HEK293T (cell line): ENCODE results near the gene MYRF.

ENCODE experiments used
- CTCF ChIA-PET: fragments of 350-600 bp; formaldehyde crosslinking; extraction: SDS; loops from one replicate; lab custom pipeline; 2021; ENCODE audit warnings: antibody characterized with exemption, inconsistent platforms; lab: Yijun Ruan, JAX
- POLR2A ChIA-PET: fragments of 350-600 bp; formaldehyde crosslinking; extraction: SDS; loops from one replicate; lab custom pipeline; 2020; ENCODE audit warnings: antibody characterized with exemption, inconsistent platforms; lab: Yijun Ruan, JAX
- DNase-seq: peaks from one replicate; pipeline ENCODE4 v3.0.0; 2012; ENCODE audit warnings: mixed read lengths; ENCODE audit errors: extremely low spot score
- ARNT ChIP-seq: fragments of 450-650 bp; IDR thresholded peaks from 2 replicates; pipeline ENCODE4 v1.6.1; 2017; ENCODE audit warnings: mild to moderate bottlenecking
- BHLHE40 ChIP-seq: fragments of 450-650 bp; IDR thresholded peaks from 2 replicates; pipeline ENCODE4 v1.6.1; 2016; ENCODE audit warnings: mild to moderate bottlenecking, moderate library complexity, borderline replicate concordance
- CTBP1 ChIP-seq: fragments of 450-650 bp; IDR thresholded peaks from 2 replicates; pipeline ENCODE4 v1.6.1; 2016; ENCODE audit warnings: borderline replicate concordance
- ELF4 ChIP-seq: fragments of 450-650 bp; IDR thresholded peaks from 2 replicates; pipeline ENCODE4 v1.6.1; 2017; ENCODE audit warnings: antibody characterized with exemption
- FOXA1 ChIP-seq: fragments of 450-650 bp; IDR thresholded peaks from 2 replicates; pipeline ENCODE4 v1.6.1; 2016; ENCODE audit warnings: mild to moderate bottlenecking
- FOXK2 ChIP-seq: fragments of 450-650 bp; IDR thresholded peaks from 2 replicates; pipeline ENCODE4 v1.6.1; 2016; ENCODE audit warnings: mild to moderate bottlenecking
- FOXM1 ChIP-seq: fragments of 450-650 bp; IDR thresholded peaks from 2 replicates; pipeline ENCODE4 v1.6.1; 2017; ENCODE audit warnings: mild to moderate bottlenecking, borderline replicate concordance
- HDGF ChIP-seq: fragments of 450-650 bp; IDR thresholded peaks from 2 replicates; pipeline ENCODE4 v1.6.1; 2017; ENCODE audit warnings: antibody characterized with exemption, borderline replicate concordance
- L3MBTL2 ChIP-seq: fragments of 450-650 bp; conservative IDR thresholded peaks from 2 replicates; pipeline ENCODE4 v1.6.1; 2016; ENCODE audit warnings: mild to moderate bottlenecking
- LEF1 ChIP-seq: fragments of 450-650 bp; IDR thresholded peaks from 2 replicates; pipeline ENCODE4 v1.6.1; 2017; ENCODE audit warnings: mild to moderate bottlenecking, borderline replicate concordance
- NFRKB ChIP-seq: fragments of 450-650 bp; IDR thresholded peaks from 2 replicates; pipeline ENCODE4 v1.6.1; 2016; ENCODE audit warnings: mild to moderate bottlenecking, moderate library complexity
- SP1 ChIP-seq: fragments of 450-650 bp; IDR thresholded peaks from 2 replicates; pipeline ENCODE4 v1.6.1; 2017
- SUZ12 ChIP-seq: fragments of 450-650 bp; IDR thresholded peaks from 2 replicates; pipeline ENCODE4 v1.6.1; 2016; ENCODE audit warnings: mild to moderate bottlenecking
- TARDBP ChIP-seq: fragments of 450-650 bp; IDR thresholded peaks from 2 replicates; pipeline ENCODE4 v1.6.1; 2016
- ZNF384 ChIP-seq: fragments of 450-650 bp; IDR thresholded peaks from 2 replicates; pipeline ENCODE4 v1.6.1; 2016
- TF ChIP-seq, protein P1 (sequence below): fragments of 450-650 bp; IDR thresholded peaks from 2 replicates; pipeline ENCODE4 v1.6.1; 2016

The MYRF gene

DNA sequence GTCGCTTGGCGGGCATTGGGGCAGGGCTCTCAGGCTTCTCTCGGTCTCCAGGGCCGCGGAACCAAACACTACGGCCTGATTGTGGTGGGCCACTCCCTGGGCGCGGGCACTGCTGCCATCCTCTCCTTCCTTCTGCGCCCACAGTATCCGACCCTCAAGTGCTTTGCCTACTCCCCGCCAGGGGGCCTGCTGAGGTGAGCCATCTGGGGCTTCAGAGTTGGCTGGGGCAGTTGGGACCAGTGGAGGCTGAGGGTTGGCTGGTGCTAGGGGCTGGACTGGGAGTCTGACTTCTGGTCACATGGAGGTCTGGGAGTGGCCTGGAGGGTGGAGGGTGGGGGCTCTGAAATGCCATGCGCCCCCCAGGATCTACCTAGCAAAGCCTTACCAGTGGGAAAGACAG lies 15.3 kb upstream of the MYRF start:
- ChIA-PET CTCF (interaction anchor here (1.6 kb wide), 1 partner anchor 10 kb away, joined by 4 read pairs; no protein-coding TSS in a partner anchor), POLR2A (no interaction called here)
- no peak for TF ChIP-seq BHLHE40
- TF ChIP-seq FOXM1, result no peak
- TF ChIP-seq, protein P1, sequence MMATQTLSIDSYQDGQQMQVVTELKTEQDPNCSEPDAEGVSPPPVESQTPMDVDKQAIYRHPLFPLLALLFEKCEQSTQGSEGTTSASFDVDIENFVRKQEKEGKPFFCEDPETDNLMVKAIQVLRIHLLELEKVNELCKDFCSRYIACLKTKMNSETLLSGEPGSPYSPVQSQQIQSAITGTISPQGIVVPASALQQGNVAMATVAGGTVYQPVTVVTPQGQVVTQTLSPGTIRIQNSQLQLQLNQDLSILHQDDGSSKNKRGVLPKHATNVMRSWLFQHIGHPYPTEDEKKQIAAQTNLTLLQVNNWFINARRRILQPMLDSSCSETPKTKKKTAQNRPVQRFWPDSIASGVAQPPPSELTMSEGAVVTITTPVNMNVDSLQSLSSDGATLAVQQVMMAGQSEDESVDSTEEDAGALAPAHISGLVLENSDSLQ, result no peak
- TF ChIP-seq ARNT, result no peak
- TF ChIP-seq NFRKB, result no peak
- no peak for DNase-seq

- CTCF ChIA-PET, result interaction anchor here (1.6 kb wide), 1 partner anchor 10 kb away, joined by 4 read pairs; no protein-coding TSS in a partner anchor
- DNase-seq, result no peak
- POLR2A ChIA-PET, result no interaction called here
- TF ChIP-seq FOXM1, result no peak
- no peak for TF ChIP-seq L3MBTL2
- TF ChIP-seq, protein P1, result no peak
- TF ChIP-seq NFRKB, result no peak
- TF ChIP-seq TARDBP, result no peak
- TF ChIP-seq CTBP1, result no peak
- no peak for TF ChIP-seq HDGF
- TF ChIP-seq SUZ12, result no peak
- TF ChIP-seq FOXA1, result no peak
- TF ChIP-seq ZNF384, result no peak
- TF ChIP-seq ELF4, result no peak
- TF ChIP-seq ARNT, result no peak
- TF ChIP-seq SP1, result no peak
- no peak for TF ChIP-seq FOXK2
- TF ChIP-seq LEF1, result no peak
- TF ChIP-seq BHLHE40, result no peak
Observed at GRCh38 chr11:61737636-61738386, 14.6 kb upstream of the MYRF start.

GRCh38 chr11:61738776-61739175 lies 13.7 kb upstream of the MYRF start:
- ChIA-PET CTCF (no interaction called here), POLR2A (no interaction called here)
- no peak for TF ChIP-seq ARNT
- no peak for TF ChIP-seq SP1
- no peak for TF ChIP-seq LEF1
- no peak for TF ChIP-seq TARDBP
- TF ChIP-seq, protein P1, result no peak
- no peak for TF ChIP-seq ZNF384
- TF ChIP-seq FOXM1, result no peak
- no peak for TF ChIP-seq NFRKB
- TF ChIP-seq SUZ12, result no peak
- TF ChIP-seq FOXK2, result no peak
- no peak for TF ChIP-seq L3MBTL2
- TF ChIP-seq ELF4, result no peak
- TF ChIP-seq BHLHE40, result no peak
- TF ChIP-seq CTBP1, result no peak
- no peak for TF ChIP-seq FOXA1
- TF ChIP-seq HDGF, result no peak
- DNase-seq, result no peak

GRCh38 chr11:61739413-61739812 lies 13.0 kb upstream of the MYRF start:
- ChIA-PET POLR2A (no interaction called here), CTCF (no interaction called here)
- no peak for DNase-seq
- no peak for TF ChIP-seq SUZ12
- no peak for TF ChIP-seq NFRKB

- TF ChIP-seq NFRKB (no peak), L3MBTL2 (no peak), ELF4 (no peak), FOXA1 (no peak), FOXK2 (no peak), FOXM1 (no peak), ZNF384 (no peak), SUZ12 (no peak), HDGF (no peak), LEF1 (no peak), ARNT (no peak)
- DNase-seq, result no peak
- POLR2A ChIA-PET, result interaction anchor here (1.0 kb wide), 1 partner anchor 21 kb away, joined by 4 read pairs; no protein-coding TSS in a partner anchor
- CTCF ChIA-PET, result no interaction called here
Observed at GRCh38 chr11:61739966-61740365, 12.5 kb upstream of the MYRF start.

GRCh38 chr11:61742391-61742790 lies 10.0 kb upstream of the MYRF start:
- no peak for DNase-seq
- TF ChIP-seq BHLHE40 (no peak), SUZ12 (no peak), HDGF (no peak), LEF1 (no peak), FOXM1 (no peak), FOXA1 (no peak), FOXK2 (no peak), NFRKB (no peak), ARNT (no peak), SP1 (no peak)
- TF ChIP-seq, protein P1, result no peak
- ChIA-PET POLR2A (no interaction called here), CTCF (no interaction called here)
